ENCODE results near the gene TLE6. TPM values are rescaled to one million over a fixed set of nuclear protein-coding genes. Genes with fewer than 3 reads are reported as not detected.
A peak's percentile ranks its signal among the peaks of the same experiment; 100 is the strongest.
"Not testable (repeated sequence)": the region's sequence is repeated elsewhere in the genome, so short reads cannot be mapped to it uniquely, and the experiment has no call there.

Gene TLE6
- polyA plus RNA-seq, 1 donor, result 0.70 TPM

- DNase-seq (ENCODE audit: low read depth), result no peak
Measured at GRCh38 chr19:3028305-3029064, 51.1 kb downstream of the TLE6 start.

- no peak for DNase-seq (ENCODE audit: low read depth)
Measured at GRCh38 chr19:3029065-3029923, 51.9 kb downstream of the TLE6 start, which contains the start of gene TLE2. TLE2 (minus strand) TSS chr19:3029280; CDS start chr19:3028904, 376 bp downstream.

- no peak for DNase-seq (ENCODE audit: low read depth)
Measured at GRCh38 chr19:3031607-3031867, 54.2 kb downstream of the TLE6 start.

GRCh38 chr19:3033595-3034405, 56.4 kb downstream of the TLE6 start:
- DNase-seq (ENCODE audit: low read depth), result no peak

- no peak for DNase-seq (ENCODE audit: low read depth)
Measured at GRCh38 chr19:3034406-3034655, 57.0 kb downstream of the TLE6 start.

GRCh38 chr19:3034656-3035541, 57.5 kb downstream of the TLE6 start:
- DNase-seq (ENCODE audit: low read depth), result no peak

GRCh38 chr19:3035542-3036118, 58.3 kb downstream of the TLE6 start:
- DNase-seq (ENCODE audit: low read depth), result peak; percentile 99

- DNase-seq (ENCODE audit: low read depth), result peak; percentile 91
Measured at GRCh38 chr19:3036119-3036976, 59.0 kb downstream of the TLE6 start.

- not testable (repeated sequence) for DNase-seq (ENCODE audit: low read depth)
Measured at GRCh38 chr19:3036977-3037544, 59.7 kb downstream of the TLE6 start.

- DNase-seq (ENCODE audit: low read depth), result no peak
Measured at GRCh38 chr19:3038214-3038613, 60.9 kb downstream of the TLE6 start.

GRCh38 chr19:3039125-3039524, 61.8 kb downstream of the TLE6 start:
- no peak for DNase-seq (ENCODE audit: low read depth)

- no peak for DNase-seq (ENCODE audit: low read depth)
Measured at GRCh38 chr19:3039641-3040077, 62.3 kb downstream of the TLE6 start.

GRCh38 chr19:3041327-3041726, 64.0 kb downstream of the TLE6 start:
- no peak for DNase-seq (ENCODE audit: low read depth)

GRCh38 chr19:3041761-3042620, 64.6 kb downstream of the TLE6 start:
- no peak for DNase-seq (ENCODE audit: low read depth)

- no peak for DNase-seq (ENCODE audit: low read depth)
Measured at GRCh38 chr19:3042621-3043267, 65.4 kb downstream of the TLE6 start.

All from forelimb muscle (tissue), 1 donor.